B cell (primary cell): ENCODE data around the gene DIP2A. TPM values are rescaled to one million over a fixed set of nuclear protein-coding genes. Genes with fewer than 3 reads are reported as not detected.

Source experiments
- ATAC-seq: fragments of 200-7000 bp; cut with Tn5 transposase; one replicate; pipeline ENCODE4 v1.10.0; 2021; ENCODE audit warnings: low read depth, mild to moderate bottlenecking, moderate number of reproducible peaks, moderate library complexity
- CTCF ChIA-PET: fragments of 350-600 bp; sonication (Branson Sonifier 250); formaldehyde crosslinking; loops from one replicate; lab custom pipeline; 2021; ENCODE audit warnings: antibody characterized with exemption, inconsistent platforms; lab: Charles Lee
- POLR2A ChIA-PET: fragments of 350-600 bp; sonication (Branson Sonifier 250); formaldehyde crosslinking; loops from one replicate; lab custom pipeline; 2021; ENCODE audit warnings: antibody characterized with exemption; lab: Charles Lee
- DNase-seq: peaks from one replicate; pipeline ENCODE4 v3.0.0; 2013
- H2AFZ ChIP-seq: 2 replicates; pipeline ENCODE4 v1.6.1; 2012; ENCODE audit warnings: mild to moderate bottlenecking, low read depth, low read length; ENCODE audit not compliant: insufficient read depth, poor library complexity, severe bottlenecking
- H3K27ac ChIP-seq, 2 donors: 1 replicate in 1 of 2; 2 replicates in 1 of 2; pipeline ENCODE4 v1.5.1; 2012 to 2013; ENCODE audit warnings: low read length in 2 of 2, mild to moderate bottlenecking in 2 of 2, moderate library complexity in 1 of 2
- H3K27me3 ChIP-seq, 4 experiments: fragments of 200-600 bp in 1 of 4; sonication (generic) in 1 of 4; replicated peaks in 1 of 4; 1 replicate in 2 of 4; 2 replicates in 2 of 4; pipeline versions ENCODE4 v1.6.1 to v1.7.0; 2013 to 2016; ENCODE audit warnings: low read length in 3 of 4, mild to moderate bottlenecking in 2 of 4, mixed read lengths in 1 of 4, moderate library complexity in 1 of 4; ENCODE audit not compliant: insufficient read depth in 4 of 4, control insufficient read depth in 3 of 4; ENCODE audit errors: control extremely low read depth in 1 of 4
- H3K36me3 ChIP-seq, 2 experiments: replicated peaks in 1 of 2; 1 replicate in 1 of 2; 2 replicates in 1 of 2; pipeline versions ENCODE4 v1.6.1 to v1.7.1; 2013; ENCODE audit warnings: low read length in 1 of 2; ENCODE audit not compliant: insufficient read depth in 2 of 2, control insufficient read depth in 1 of 2; ENCODE audit errors: control extremely low read depth in 1 of 2, extremely low read depth in 1 of 2
- H3K4me1 ChIP-seq, 2 donors: fragments of 200-600 bp in 1 of 2; sonication (generic) in 1 of 2; 1 replicate in 1 of 2; 2 replicates in 1 of 2; pipeline versions ENCODE4 v1.5.1 to v1.6.1; 2013 to 2017; ENCODE audit warnings: low read length in 2 of 2; ENCODE audit not compliant: control insufficient read depth in 2 of 2, insufficient read depth in 2 of 2
- H3K4me2 ChIP-seq: replicated peaks from 2 replicates; pipeline ENCODE3; 2012; ENCODE audit warnings: mild to moderate bottlenecking, low read depth, low read length; ENCODE audit not compliant: poor library complexity, severe bottlenecking
- H3K4me3 ChIP-seq, 5 experiments: fragments of 200-600 bp in 1 of 5; sonication (generic) in 1 of 5; 1 replicate in 3 of 5; 2 replicates in 2 of 5; pipeline versions ENCODE4 v1.5.1 to v1.7.0; 2011 to 2016; ENCODE audit warnings: low read length in 4 of 5, mild to moderate bottlenecking in 4 of 5, low read depth in 2 of 5, control low read depth in 1 of 5, moderate library complexity in 1 of 5; ENCODE audit not compliant: insufficient read depth in 1 of 5; ENCODE audit errors: control extremely low read depth in 1 of 5, extremely low read depth in 1 of 5
- H3K79me2 ChIP-seq: fragments of 200-600 bp; sonication (generic); one replicate; pipeline ENCODE4 v1.6.0; 2016; ENCODE audit warnings: low read length; ENCODE audit not compliant: control insufficient read depth, insufficient read depth
- H3K9ac ChIP-seq: fragments of 200-600 bp; sonication (generic); 2 replicates; pipeline ENCODE4 v1.6.1; 2017; ENCODE audit warnings: mild to moderate bottlenecking, low read length, moderate library complexity
- H3K9me3 ChIP-seq, 3 donors: one replicate each; pipeline versions ENCODE4 v1.6.1 to v1.7.1; 2013; ENCODE audit warnings: low read length in 2 of 3; ENCODE audit not compliant: control insufficient read depth in 2 of 3, insufficient read depth in 1 of 3; ENCODE audit errors: control extremely low read depth in 1 of 3
- H4K20me1 ChIP-seq: 2 replicates; pipeline ENCODE4 v1.6.0; 2012; ENCODE audit warnings: mild to moderate bottlenecking, low read length; ENCODE audit not compliant: insufficient read depth, control insufficient read depth, poor library complexity, severe bottlenecking
- H3K27ac Mint-ChIP-seq: one replicate; pipeline ENCODE4 v1.8.0; 2021; ENCODE audit warnings: mixed read lengths
- H3K27me3 Mint-ChIP-seq: one replicate; pipeline ENCODE4 v1.8.0; 2021; ENCODE audit warnings: mixed read lengths
- H3K4me1 Mint-ChIP-seq: one replicate; pipeline ENCODE4 v1.8.0; 2021; ENCODE audit warnings: mixed read lengths
- H3K4me3 Mint-ChIP-seq: one replicate; pipeline ENCODE4 v1.8.0; 2021; ENCODE audit warnings: mixed read lengths
- H3K9me3 Mint-ChIP-seq: one replicate; pipeline ENCODE4 v1.8.0; 2022; ENCODE audit warnings: mixed read lengths; ENCODE audit not compliant: insufficient read depth
- CTCF ChIP-seq: fragments of 200-600 bp; IDR thresholded peaks from one replicate; pipeline ENCODE4 v1.8.0; 2022; ENCODE audit warnings: antibody characterized with exemption, mild to moderate bottlenecking
- EZH2 ChIP-seq: IDR thresholded peaks from 2 replicates; pipeline ENCODE4 v1.6.1; 2012; ENCODE audit warnings: borderline replicate concordance, low read depth, mild to moderate bottlenecking, moderate library complexity, low read length; ENCODE audit not compliant: insufficient read depth, poor library complexity, severe bottlenecking
- WGBS: methylation state at CpG from one replicate; pipeline ENCODE4 v1.1.5; 2013; ENCODE audit warnings: missing lambda C conversion rate; ENCODE audit not compliant: insufficient coverage; 5-methylcytosine and 5-hydroxymethylcytosine counted together
- intact Hi-C: fragments of 100-400 bp; cut with micrococcal nuclease; formaldehyde crosslinking; loops from one replicate; pipeline ENCODE4 v1.10.0; 2022
- polyA plus RNA-seq: library from polyadenylated mRNA; depleted of rRNA; stranded (reverse); fragments of >200 nt; gene quantifications from 2 replicates; pipeline ENCODE4 v1.2.3, GENCODE V29; 2012
- total RNA-seq, 2 donors: library from RNA; stranded (reverse); fragments of 120-200 nt in 1 of 2; gene quantifications; 1 replicate in 1 of 2; 2 replicates in 1 of 2; pipeline versions ENCODE4 v1.2.3 to v1.2.4, GENCODE V29; 2013 to 2022

DIP2A gene
- total and polyA plus RNA-seq, 2 donors (not counting 1 experiment from before 2014, with no cell fraction given) = 40.4 to 59.0 TPM

GRCh38 chr21:46616656-46617055, 158.0 kb downstream of the DIP2A start:
- POLR2A ChIA-PET = no interaction called here

More at GRCh38 chr21:46616656-46617055, 158.0 kb downstream of the DIP2A start:
- Histone ChIP-seq H3K9ac (no peak overlapping the region), H3K79me2 (no peaks in the 10 kb centered on the region), H3K36me3 (no peaks in the 10 kb centered on the region), H3K4me1 (peaks cover 0 to 1% of the 10 kb centered on the region in 2 donors), H3K27ac (no peak overlapping the region), H3K9me3 (peaks cover 0 to 1% (median 0%) of the 10 kb centered on the region in 3 donors), H2AFZ (no peak overlapping the region), H4K20me1 (no peaks in the 10 kb centered on the region), H3K4me3 (no peak overlapping the region), H3K4me2 (no peak overlapping the region), H3K27me3 (peaks cover 0 to 5% (median 0%) of the 10 kb centered on the region in 4 experiments)
- Mint-ChIP-seq H3K27me3 (peaks cover 25% of the 10 kb centered on the region), H3K4me1 (peaks cover under 1% of the 10 kb centered on the region), H3K9me3 (no peaks in the 10 kb centered on the region), H3K27ac (no peak overlapping the region), H3K4me3 (no peak overlapping the region)
- no CpG with 5 or more reads among the region's 1 CpG for WGBS
- DNase-seq (no peak), ATAC-seq (no peak)
- no peak for TF ChIP-seq CTCF
- TF ChIP-seq EZH2 = no peak
- CTCF ChIA-PET = no interaction called here
- intact Hi-C loops = no loop called here
